GM10248 (cell line): ENCODE measurements around the gene NFIA.

Source experiments
- CTCF ChIA-PET: fragments of 300-600 bp; sonication (Branson Sonifier 250); formaldehyde crosslinking; extraction: SDS; loops from one replicate; lab custom pipeline; 2021; ENCODE audit warnings: antibody characterized with exemption; lab: Yijun Ruan, JAX
- POLR2A ChIA-PET: fragments of 350-650 bp; sonication (Branson Sonifier 250); formaldehyde crosslinking; extraction: SDS; loops from one replicate; lab custom pipeline; 2020; ENCODE audit warnings: antibody characterized with exemption; lab: Yijun Ruan, JAX
- DNase-seq: peaks from one replicate; pipeline ENCODE4 v3.0.0; 2012; ENCODE audit errors: extremely low spot score
- TF ChIP-seq, protein P1 (sequence below): IDR thresholded peaks from 2 replicates; pipeline ENCODE4 v1.5.1; 2012; ENCODE audit warnings: mild to moderate bottlenecking, low read depth; ENCODE audit errors: extremely low read depth, missing control alignments, control extremely low read depth

NFIA gene

DNA sequence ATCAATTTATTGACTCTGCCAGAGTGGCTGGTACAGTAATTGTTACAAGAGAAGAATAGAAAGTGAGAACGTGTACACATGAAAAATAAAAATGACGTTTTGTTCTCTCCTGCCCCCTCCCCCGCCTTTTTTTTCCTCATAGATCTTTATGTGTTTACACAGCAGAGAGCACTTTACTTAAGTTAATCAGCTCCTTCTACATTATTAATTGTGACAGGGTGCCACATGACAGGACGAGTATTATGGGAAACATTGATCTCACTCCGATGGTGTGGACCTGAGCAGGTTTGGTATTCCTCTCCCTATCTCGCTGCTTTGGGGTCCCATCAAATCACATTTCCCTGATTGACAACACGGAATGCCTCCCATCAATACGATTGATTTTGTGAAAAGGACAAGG is 356.9 kb downstream of the NFIA start:
- TF ChIP-seq, protein P1, sequence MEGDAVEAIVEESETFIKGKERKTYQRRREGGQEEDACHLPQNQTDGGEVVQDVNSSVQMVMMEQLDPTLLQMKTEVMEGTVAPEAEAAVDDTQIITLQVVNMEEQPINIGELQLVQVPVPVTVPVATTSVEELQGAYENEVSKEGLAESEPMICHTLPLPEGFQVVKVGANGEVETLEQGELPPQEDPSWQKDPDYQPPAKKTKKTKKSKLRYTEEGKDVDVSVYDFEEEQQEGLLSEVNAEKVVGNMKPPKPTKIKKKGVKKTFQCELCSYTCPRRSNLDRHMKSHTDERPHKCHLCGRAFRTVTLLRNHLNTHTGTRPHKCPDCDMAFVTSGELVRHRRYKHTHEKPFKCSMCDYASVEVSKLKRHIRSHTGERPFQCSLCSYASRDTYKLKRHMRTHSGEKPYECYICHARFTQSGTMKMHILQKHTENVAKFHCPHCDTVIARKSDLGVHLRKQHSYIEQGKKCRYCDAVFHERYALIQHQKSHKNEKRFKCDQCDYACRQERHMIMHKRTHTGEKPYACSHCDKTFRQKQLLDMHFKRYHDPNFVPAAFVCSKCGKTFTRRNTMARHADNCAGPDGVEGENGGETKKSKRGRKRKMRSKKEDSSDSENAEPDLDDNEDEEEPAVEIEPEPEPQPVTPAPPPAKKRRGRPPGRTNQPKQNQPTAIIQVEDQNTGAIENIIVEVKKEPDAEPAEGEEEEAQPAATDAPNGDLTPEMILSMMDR: no peak
- POLR2A ChIA-PET: no interaction called here
- DNase-seq: no peak
- CTCF ChIA-PET: no interaction called here

DNA sequence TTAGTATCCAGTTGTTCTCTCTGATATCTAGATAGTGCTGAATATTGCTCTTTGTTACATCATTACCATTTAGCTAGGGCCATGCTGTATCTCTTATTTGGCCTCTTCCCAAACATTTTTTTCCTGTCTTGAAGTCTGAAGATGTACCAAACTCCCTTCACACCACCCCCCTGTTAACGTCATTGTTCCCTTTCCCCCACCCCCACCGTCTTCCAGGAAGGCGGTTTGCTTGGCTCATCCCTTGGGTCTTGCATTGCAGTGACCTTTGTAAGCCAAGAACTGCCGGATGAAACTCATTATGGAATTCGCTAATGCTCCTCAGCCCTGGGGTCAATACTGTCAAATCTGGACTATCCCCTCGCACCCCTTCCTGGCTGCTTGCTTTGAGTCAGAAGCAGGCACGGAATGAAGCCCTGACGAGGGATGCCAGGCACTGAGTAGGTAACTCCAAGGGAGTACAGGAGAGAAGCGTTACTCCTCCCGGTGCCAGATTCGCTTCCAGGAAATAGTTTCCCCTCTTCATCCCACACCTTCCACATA is 359.4 kb downstream of the NFIA start:
- ChIA-PET CTCF (no interaction called here), POLR2A (no interaction called here)
- TF ChIP-seq, protein P1: no peak
- DNase-seq: no peak

DNA sequence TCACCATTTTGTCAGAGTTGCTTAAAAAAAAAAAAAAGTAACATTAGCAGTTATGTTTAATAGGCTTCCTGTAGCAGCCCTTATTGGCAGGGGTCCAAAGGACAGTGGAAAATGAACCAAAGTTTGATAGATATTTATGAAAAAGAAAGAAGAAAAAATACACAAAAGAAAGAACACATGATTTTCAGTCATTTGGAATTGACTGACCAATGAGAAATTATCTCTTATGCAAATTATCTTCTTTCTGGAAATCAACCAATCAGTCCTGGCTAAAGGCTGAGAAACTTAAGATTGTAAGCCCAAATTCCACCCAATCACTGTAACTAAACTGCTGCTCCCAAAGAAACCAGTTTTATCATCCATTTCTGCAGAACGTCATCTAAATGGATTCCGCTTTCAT is 360.2 kb downstream of the NFIA start:
- POLR2A ChIA-PET: no interaction called here
- TF ChIP-seq, protein P1: no peak
- CTCF ChIA-PET: no interaction called here
- no peak for DNase-seq

DNA sequence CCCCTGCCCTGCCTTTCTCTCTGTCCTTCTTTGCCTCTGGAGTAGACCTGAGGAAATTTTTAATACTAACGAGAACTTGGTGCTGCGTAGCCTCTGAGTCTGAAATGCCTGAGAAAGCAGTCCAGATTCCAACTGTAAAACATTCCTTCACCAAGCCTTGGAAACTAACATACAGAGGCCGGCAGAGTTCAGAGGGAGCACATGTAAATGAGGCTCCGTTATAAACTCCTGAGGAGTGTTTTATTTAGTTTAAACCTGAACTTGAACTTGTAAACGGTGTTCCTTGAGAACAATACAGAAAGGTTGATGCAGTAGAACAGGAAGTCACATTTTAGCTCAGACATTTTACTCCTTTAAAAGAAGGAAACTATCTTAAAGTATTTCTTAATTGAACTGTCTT is 361.9 kb downstream of the NFIA start:
- TF ChIP-seq, protein P1: no peak
- ChIA-PET CTCF (no interaction called here), POLR2A (no interaction called here)
- DNase-seq: no peak

DNA sequence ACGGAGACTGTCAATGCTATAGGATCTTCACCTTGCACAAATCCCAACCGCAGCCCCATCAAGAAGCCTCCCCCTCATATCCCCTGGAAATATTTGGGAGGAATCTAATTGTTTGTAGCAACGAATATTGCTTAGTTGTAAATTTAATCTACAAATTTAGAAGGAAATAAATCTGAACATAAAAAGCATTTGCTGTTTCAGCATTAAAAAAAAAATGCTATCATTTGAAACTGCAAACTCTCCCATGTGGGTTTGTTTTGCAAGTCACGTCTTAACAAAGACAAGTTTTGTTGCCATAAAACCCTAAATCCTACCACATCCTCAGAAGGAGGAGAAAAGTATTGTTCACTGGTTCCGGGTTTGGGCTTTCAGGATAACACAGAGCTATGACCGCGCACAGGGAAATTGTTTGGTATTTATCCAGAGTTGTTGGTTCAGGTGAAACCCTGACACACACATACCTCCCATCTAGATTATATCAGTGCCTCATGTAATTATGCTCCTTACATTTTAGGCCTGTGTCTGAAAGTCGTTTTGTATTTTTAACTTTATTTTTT is 363.0 kb downstream of the NFIA start:
- DNase-seq: no peak
- ChIA-PET POLR2A (no interaction called here), CTCF (no interaction called here)
- TF ChIP-seq, protein P1: no peak

DNA sequence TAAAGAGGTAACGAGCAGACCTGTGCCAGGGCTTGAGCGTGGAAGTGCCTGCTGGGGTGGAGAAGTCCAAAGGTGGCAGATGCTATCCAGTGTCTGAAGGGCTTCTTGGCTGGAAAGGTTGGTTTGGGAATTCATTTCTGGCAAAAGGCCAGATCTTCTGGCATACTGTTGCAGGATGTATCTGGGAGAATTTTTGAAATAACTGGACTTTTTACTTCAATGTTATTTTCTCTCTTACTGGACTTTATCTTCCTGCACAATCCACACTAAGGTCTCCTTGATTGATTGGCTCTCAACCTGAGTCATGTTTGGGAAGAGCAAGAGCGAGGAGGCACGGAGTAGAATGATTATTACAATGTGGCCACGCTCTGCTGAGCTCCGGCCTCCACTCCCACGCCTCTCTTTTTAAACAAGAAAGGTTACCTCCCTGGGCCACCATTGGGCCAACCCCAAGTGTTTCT is 364.2 kb downstream of the NFIA start:
- ChIA-PET POLR2A (no interaction called here), CTCF (no interaction called here)
- TF ChIP-seq, protein P1: no peak
- DNase-seq: no peak
